GM12878 (cell line): ENCODE results near the gene FANCI. TPM values are rescaled to one million over a fixed set of nuclear protein-coding genes. Genes with fewer than 3 reads are reported as not detected.

Experiments used
- BCL11A ChIP-seq: IDR thresholded peaks from 2 replicates; pipeline ENCODE4 v1.6.1; 2011; ENCODE audit warnings: low read depth, low read length
- BMI1 ChIP-seq: fragments of 450-650 bp; IDR thresholded peaks from 2 replicates; pipeline ENCODE4 v1.6.1; 2016; ENCODE audit warnings: mild to moderate bottlenecking, moderate library complexity, borderline replicate concordance
- ELK1 ChIP-seq: IDR thresholded peaks from 2 replicates; pipeline ENCODE4 v1.6.1; 2012; ENCODE audit warnings: low read depth, low read length, improper control_type of control experiment
- ESRRA ChIP-seq: IDR thresholded peaks from 2 replicates; pipeline ENCODE4 v1.6.1; 2012; ENCODE audit warnings: mild to moderate bottlenecking, low read length, improper control_type of control experiment
- GATAD2B ChIP-seq: fragments of 450-650 bp; conservative IDR thresholded peaks from 2 replicates; pipeline ENCODE4 v1.6.1; 2017; ENCODE audit warnings: low read depth, mild to moderate bottlenecking, moderate library complexity
- HDAC2 ChIP-seq: fragments of 200-600 bp; sonication (generic); IDR thresholded peaks from 2 replicates; pipeline ENCODE4 v1.6.1; 2017
- HDGF ChIP-seq: fragments of 450-650 bp; IDR thresholded peaks from 2 replicates; pipeline ENCODE4 v1.6.1; 2016; ENCODE audit warnings: antibody characterized with exemption
- KAT2A ChIP-seq: conservative IDR thresholded peaks from 2 replicates; pipeline ENCODE4 v1.6.1; 2011; ENCODE audit warnings: low read depth, low read length; ENCODE audit not compliant: control insufficient read depth
- NBN ChIP-seq: fragments of 450-650 bp; IDR thresholded peaks from 2 replicates; pipeline ENCODE4 v1.6.1; 2016
- NR2C2 ChIP-seq: IDR thresholded peaks from 2 replicates; pipeline ENCODE4 v1.6.1; 2011; ENCODE audit warnings: borderline replicate concordance, low read depth; ENCODE audit not compliant: control insufficient read depth, insufficient read length
- NRF1 ChIP-seq: conservative IDR thresholded peaks from 2 replicates; pipeline ENCODE4 v1.6.1; 2011; ENCODE audit warnings: mild to moderate bottlenecking, low read depth, low read length, improper control_type of control experiment
- PML ChIP-seq: IDR thresholded peaks from 2 replicates; pipeline ENCODE4 v1.6.1; 2012; ENCODE audit warnings: low read length, inconsistent platforms
- RB1 ChIP-seq: fragments of 450-650 bp; formaldehyde crosslinking; IDR thresholded peaks from 2 replicates; pipeline ENCODE4 v1.6.1; 2017; ENCODE audit warnings: mild to moderate bottlenecking, borderline replicate concordance
- RCOR1 ChIP-seq: conservative IDR thresholded peaks from 2 replicates; pipeline ENCODE4 v1.6.1; 2012; ENCODE audit warnings: low read depth, low read length, improper control_type of control experiment
- SIX5 ChIP-seq: IDR thresholded peaks from 2 replicates; pipeline ENCODE4 v1.6.1; 2011; ENCODE audit warnings: mild to moderate bottlenecking, low read depth, low read length, moderate library complexity; ENCODE audit not compliant: severe bottlenecking
- SMC3 ChIP-seq: IDR thresholded peaks from 2 replicates; pipeline ENCODE4 v1.6.1; 2011; ENCODE audit warnings: low read length, improper control_type of control experiment, borderline replicate concordance
- SP1 ChIP-seq: IDR thresholded peaks from one replicate; pipeline ENCODE4 v1.6.1; 2011; ENCODE audit warnings: low read depth, low read length
- SREBF2 ChIP-seq: IDR thresholded peaks from 2 replicates; pipeline ENCODE4 v1.6.1; 2012; ENCODE audit warnings: mild to moderate bottlenecking, low read length
- STAT3 ChIP-seq: IDR thresholded peaks from 2 replicates; pipeline ENCODE4 v1.6.1; 2011; ENCODE audit warnings: low read depth, low read length, improper control_type of control experiment
- TCF12 ChIP-seq: IDR thresholded peaks from 2 replicates; pipeline ENCODE4 v1.6.1; 2011; ENCODE audit warnings: low read depth, mild to moderate bottlenecking, low read length
- YBX1 ChIP-seq: fragments of 450-650 bp; IDR thresholded peaks from 2 replicates; pipeline ENCODE4 v1.6.1; 2016; ENCODE audit warnings: antibody characterized with exemption
- ZBTB4 ChIP-seq: fragments of 450-650 bp; formaldehyde crosslinking; IDR thresholded peaks from 2 replicates; pipeline ENCODE4 v1.4.0; 2022; ENCODE audit warnings: mild to moderate bottlenecking, moderate library complexity
- ZBTB40 ChIP-seq: fragments of 450-650 bp; IDR thresholded peaks from 2 replicates; pipeline ENCODE4 v1.6.1; 2016; ENCODE audit warnings: mild to moderate bottlenecking, moderate library complexity, borderline replicate concordance
- polyA plus RNA-seq, 11 experiments: library from polyadenylated mRNA; depleted of rRNA in 4 of 11; unstranded in 6 of 11; stranded (reverse) in 5 of 11; fragments of >200 nt; fragmentation: Nextera tagmentation in 4 of 11; fragmentation: Illumina TruSeq in 1 of 11; extraction: Ambion mirVana in 4 of 11; extraction: Trizol in 1 of 11; gene quantifications; 1 replicate in 1 of 11; 2 replicates in 10 of 11; pipeline versions ENCODE4 v1.2.1 to v1.2.3, GENCODE V29; 2011 to 2016; ENCODE audit warnings: inconsistent platforms in 2 of 11, missing spikeins in 2 of 11, low read depth in 1 of 11
- total RNA-seq, 4 experiments: library from RNA; depleted of rRNA in 3 of 4; stranded (reverse); fragments of >200 nt in 3 of 4; fragmentation: Illumina TruSeq in 1 of 4; extraction: Trizol in 1 of 4; gene quantifications; 2 replicates each; pipeline versions ENCODE4 v1.2.1 to v1.2.3, GENCODE V29; 2013 to 2021

Gene FANCI
- total and polyA plus RNA-seq, 10 of the 15 experiments (the other 5 are each of a cell fraction or from before 2014, with no cell fraction given) = 38.1 to 129 (median 82.4) TPM

GRCh38 chr15:89334510-89335297, 90.9 kb downstream of the FANCI start, which contains the start of gene POLG (continued):
- TF ChIP-seq ZBTB4 (CRISPR knock-in tag) (no peak), SMC3 (peak; percentile 16; the same call in 1 of the 2 replicates), GATAD2B (peak; percentile 94), ZBTB40 (peak; percentile 90), NRF1 (no peak), BMI1 (no peak; the same call in 1 of the 2 replicates), ESRRA (0 out of 2 replicates have a peak, but pooled peaks have one; percentile 77), STAT3 (no peak; the same call in 1 of the 2 replicates), YBX1 (no peak), HDAC2 (no peak), NBN (peak; percentile 98), BCL11A (0 out of 2 replicates have a peak, but pooled peaks have one; percentile 4), PML (peak; percentile 94), NR2C2 (no peak), RCOR1 (peak; percentile 91), HDGF (peak; percentile 29; the same call in 1 of the 2 replicates), SREBF2 (peak; percentile 100), SP1 (peak; percentile 95), SIX5 (peak; percentile 65), RB1 (peak; percentile 44; the same call in 1 of the 2 replicates), KAT2A (no peak), ELK1 (peak; percentile 55; the same call in 1 of the 2 replicates), TCF12 (peak; percentile 67; the same call in 1 of the 2 replicates)
